Activated T-helper 1 cell treated with anti-CD3 and anti-CD28 coated beads, Interleukin-2, amount 50 U/mL, for 16 hours (primary cell): Measurements from ENCODE around the gene CDKN1A.

Source experiments
- DNase-seq, 2 donors: peaks; one replicate each; pipeline ENCODE4 v3.0.0-alpha.2; 2020; ENCODE audit warnings: low read depth in 1 of 2, low spot score in 1 of 2

Gene CDKN1A

GRCh38 chr6:36677059-36677749 lies 1.3 kb upstream of the CDKN1A start:
- no peak for DNase-seq

- DNase-seq = no peak
Observed at GRCh38 chr6:36677753-36678487, 594 bp upstream of the CDKN1A start.

- DNase-seq = no peak
Observed at GRCh38 chr6:36679043-36679833, 724 bp downstream of the CDKN1A start.

GRCh38 chr6:36682328-36683144 lies 4.0 kb downstream of the CDKN1A start:
- peak; percentile 35 to 62 for DNase-seq

- no peak for DNase-seq
Observed at GRCh38 chr6:36683145-36683655, 4.7 kb downstream of the CDKN1A start.

GRCh38 chr6:36683656-36684446 lies 5.3 kb downstream of the CDKN1A start:
- DNase-seq = no peak

- DNase-seq = no peak
Observed at GRCh38 chr6:36684447-36684812, 5.9 kb downstream of the CDKN1A start.

- DNase-seq = no peak
Observed at GRCh38 chr6:36685166-36685924, 6.8 kb downstream of the CDKN1A start.

- no peak for DNase-seq
Observed at GRCh38 chr6:36685926-36686667, 7.6 kb downstream of the CDKN1A start.

GRCh38 chr6:36686668-36687513 lies 8.4 kb downstream of the CDKN1A start:
- no peak for DNase-seq

GRCh38 chr6:36688063-36688738 lies 9.7 kb downstream of the CDKN1A start:
- no peak for DNase-seq

GRCh38 chr6:36688739-36689075 lies 10.2 kb downstream of the CDKN1A start:
- DNase-seq = no peak

GRCh38 chr6:36691011-36691410 lies 12.5 kb downstream of the CDKN1A start:
- DNase-seq = no peak

- no peak for DNase-seq
Observed at GRCh38 chr6:36691612-36692011, 13.1 kb downstream of the CDKN1A start.

GRCh38 chr6:36692220-36692619 lies 13.7 kb downstream of the CDKN1A start:
- no peak for DNase-seq

- DNase-seq = no peak
Observed at GRCh38 chr6:36692861-36693702, 14.6 kb downstream of the CDKN1A start.
